IMR-90 (cell line): ENCODE measurements around the gene PCDHA8. TPM values are rescaled to one million over a fixed set of nuclear protein-coding genes. Genes with fewer than 3 reads are reported as not detected.
A peak's percentile ranks its signal among the peaks of the same experiment; 100 is the strongest.

Experiments
- ATAC-seq: fragments of 200-7000 bp; cut with Tn5 transposase; 2 replicates; pipeline ENCODE4 v1.9.1; 2020; ENCODE audit warnings: low read depth, mild to moderate bottlenecking, moderate library complexity
- Bru-seq: library from RNA; stranded (reverse); fragments of 400-500 nt; gene quantifications from one replicate; lab custom pipeline; 2021; lab: Mats Ljungman, UMichigan
- BruChase-seq, 2 experiments: library from RNA; stranded (reverse); fragments of 400-500 nt; gene quantifications; one replicate each; lab custom pipeline; 2021; lab: Mats Ljungman, UMichigan
- BruUV-seq: library from RNA; stranded (reverse); fragments of 400-500 nt; replicated peaks from 2 replicates; lab custom pipeline; 2021; lab: Mats Ljungman, UMichigan
- CTCF ChIA-PET: fragments of 300-600 bp; formaldehyde crosslinking; extraction: SDS; loops from one replicate; lab custom pipeline; 2021; ENCODE audit warnings: antibody characterized with exemption; lab: Yijun Ruan, JAX
- POLR2A ChIA-PET: fragments of 300-600 bp; sonication (Branson Sonifier 250); formaldehyde crosslinking; loops from one replicate; lab custom pipeline; 2022; ENCODE audit warnings: antibody characterized with exemption; ENCODE audit not compliant: unreplicated experiment; lab: Charles Lee
- DNase-seq: peaks from one replicate; pipeline ENCODE4 v3.0.0; 2013
- H2AFZ ChIP-seq: replicated peaks from 2 replicates; pipeline ENCODE3; 2013; ENCODE audit warnings: low read length, mild to moderate bottlenecking; ENCODE audit not compliant: poor library complexity
- H2AK5ac ChIP-seq: 2 replicates; pipeline ENCODE4 v1.6.1; 2013; ENCODE audit warnings: low read depth, low read length, inconsistent platforms
- H2AK9ac ChIP-seq: replicated peaks from 2 replicates; pipeline ENCODE3; 2013; ENCODE audit warnings: mild to moderate bottlenecking, low read depth, low read length, moderate library complexity; ENCODE audit not compliant: poor library complexity
- H2BK120ac ChIP-seq: 2 replicates; pipeline ENCODE4 v1.6.1; 2013; ENCODE audit warnings: low read depth, low read length, inconsistent platforms
- H2BK15ac ChIP-seq: 3 replicates; pipeline ENCODE4 v1.6.1; 2013; ENCODE audit warnings: low read depth, low read length, inconsistent platforms
- H2BK20ac ChIP-seq: 2 replicates; pipeline ENCODE4 v1.6.1; 2013; ENCODE audit warnings: low read depth, mild to moderate bottlenecking, inconsistent platforms, low read length, moderate library complexity
- H2BK5ac ChIP-seq: 2 replicates; pipeline ENCODE4 v1.6.1; 2013; ENCODE audit warnings: mild to moderate bottlenecking, low read depth, low read length, inconsistent platforms; ENCODE audit not compliant: poor library complexity, severe bottlenecking
- H3K14ac ChIP-seq: replicated peaks from 2 replicates; pipeline ENCODE4 v1.6.1; 2013; ENCODE audit warnings: low read depth, low read length, inconsistent platforms
- H3K18ac ChIP-seq: 2 replicates; pipeline ENCODE4 v1.6.1; 2013; ENCODE audit warnings: low read depth, low read length, control low read depth
- H3K23ac ChIP-seq: 2 replicates; pipeline ENCODE4 v1.6.1; 2013; ENCODE audit warnings: low read depth, low read length, inconsistent platforms
- H3K27ac ChIP-seq: 2 replicates; pipeline ENCODE4 v1.5.1; 2013; ENCODE audit warnings: mild to moderate bottlenecking, control low read depth, low read length; ENCODE audit not compliant: insufficient read depth
- H3K27me3 ChIP-seq: 2 replicates; pipeline ENCODE4 v1.6.1; 2013; ENCODE audit warnings: low read length; ENCODE audit not compliant: control insufficient read depth, insufficient read depth
- H3K36me3 ChIP-seq: 2 replicates; pipeline ENCODE4 v1.6.1; 2013; ENCODE audit warnings: low read length, mixed read lengths; ENCODE audit not compliant: control insufficient read depth, insufficient read depth
- H3K4ac ChIP-seq: 2 replicates; pipeline ENCODE4 v1.6.1; 2013; ENCODE audit warnings: low read depth, low read length, inconsistent platforms
- H3K4me1 ChIP-seq: 2 replicates; pipeline ENCODE4 v1.6.1; 2013; ENCODE audit warnings: low read length, mixed read lengths; ENCODE audit not compliant: control insufficient read depth, insufficient read depth
- H3K4me2 ChIP-seq: 2 replicates; pipeline ENCODE4 v1.6.1; 2013; ENCODE audit warnings: low read depth, mild to moderate bottlenecking, control low read depth, low read length, moderate library complexity
- H3K4me3 ChIP-seq: 2 replicates; pipeline ENCODE4 v1.5.1; 2013; ENCODE audit warnings: low read depth, mild to moderate bottlenecking, control low read depth, low read length, moderate library complexity; ENCODE audit not compliant: insufficient read depth
- H3K56ac ChIP-seq: 2 replicates; pipeline ENCODE4 v1.6.1; 2013; ENCODE audit warnings: low read length, inconsistent platforms; ENCODE audit not compliant: insufficient read depth; ENCODE audit errors: extremely low read depth
- H3K79me1 ChIP-seq, 2 experiments: 2 replicates each; pipeline ENCODE4 v1.6.1; 2013; ENCODE audit warnings: low read length in 2 of 2, inconsistent platforms in 1 of 2, low read depth in 1 of 2
- H3K9ac ChIP-seq: 2 replicates; pipeline ENCODE4 v1.6.1; 2013; ENCODE audit warnings: low read depth, low read length, control low read depth
- H3K9me1 ChIP-seq: 2 replicates; pipeline ENCODE4 v1.6.1; 2013; ENCODE audit warnings: low read length, inconsistent platforms; ENCODE audit not compliant: insufficient read depth
- H3K9me3 ChIP-seq: 2 replicates; pipeline ENCODE4 v1.6.1; 2013; ENCODE audit warnings: low read length; ENCODE audit not compliant: control insufficient read depth, insufficient read depth
- H4K20me1 ChIP-seq: 2 replicates; pipeline ENCODE4 v1.6.1; 2013; ENCODE audit warnings: low read length, inconsistent platforms; ENCODE audit not compliant: insufficient read depth
- H4K5ac ChIP-seq: 2 replicates; pipeline ENCODE4 v1.6.1; 2013; ENCODE audit warnings: mild to moderate bottlenecking, low read depth, low read length, control low read depth
- H4K8ac ChIP-seq, 2 experiments: 2 replicates each; pipeline ENCODE4 v1.6.1; 2013; ENCODE audit warnings: low read depth in 2 of 2, low read length in 2 of 2, control low read depth in 1 of 2, inconsistent platforms in 1 of 2
- H4K91ac ChIP-seq: 2 replicates; pipeline ENCODE4 v1.6.1; 2013; ENCODE audit warnings: low read depth, low read length, inconsistent platforms; ENCODE audit not compliant: insufficient read depth
- CEBPB ChIP-seq: IDR thresholded peaks from 2 replicates; pipeline ENCODE4 v1.6.1; 2012; ENCODE audit warnings: low read depth, low read length, improper control_type of control experiment
- CHD1 ChIP-seq: IDR thresholded peaks from 2 replicates; pipeline ENCODE4 v1.6.1; 2012; ENCODE audit warnings: low read depth, low read length, improper control_type of control experiment
- POLR2A ChIP-seq: IDR thresholded peaks from 2 replicates; pipeline ENCODE4 v1.6.1; 2012; ENCODE audit warnings: mild to moderate bottlenecking, low read depth, low read length
- RFX5 ChIP-seq: IDR thresholded peaks from 2 replicates; pipeline ENCODE4 v1.8.0; 2012; ENCODE audit warnings: low read depth, mild to moderate bottlenecking, low read length, moderate library complexity
- WGBS, 2 experiments: methylation state at CpG; one replicate each; pipeline versions ENCODE4 v1.1.5 to v1.1.7; 2013; ENCODE audit warnings: missing lambda C conversion rate in 2 of 2; ENCODE audit not compliant: insufficient read length in 1 of 2; ENCODE audit errors: extremely low coverage in 2 of 2; 5-methylcytosine and 5-hydroxymethylcytosine counted together
- dilution Hi-C: fragments of 300-500 bp; cut with HindIII; formaldehyde crosslinking; loops from one replicate; pipeline ENCODE4 v1.14.3; 2018; ENCODE audit warnings: low sequenced_read_pairs; ENCODE audit not compliant: unreplicated experiment
- in situ Hi-C: fragments of 300-500 bp; cut with MboI; formaldehyde crosslinking; loops from 3 replicates; pipeline ENCODE4 v1.14.3; 2019; ENCODE audit warnings: low sequenced_read_pairs, inconsistent platforms, mixed read lengths
- intact Hi-C: fragments of 100-400 bp; cut with micrococcal nuclease; formaldehyde crosslinking; loops from 2 replicates; pipeline ENCODE4 v1.10.0; 2022
- long read RNA-seq: library from polyadenylated mRNA; unstranded; transcript quantifications from one replicate; pipeline ENCODE4 v2.0.0, GENCODE V29; 2021; ENCODE audit not compliant: unreplicated experiment
- polyA plus RNA-seq, 3 experiments: library from polyadenylated mRNA; depleted of rRNA; stranded (reverse); fragments of >200 nt; gene quantifications; 2 replicates each; pipeline ENCODE4 v1.2.3, GENCODE V29; 2012; ENCODE audit warnings: low replicate concordance in 1 of 3
- total RNA-seq: library from RNA; depleted of rRNA; stranded (reverse); fragments of >200 nt; gene quantifications from 2 replicates; pipeline ENCODE4 v1.2.3, GENCODE V29; 2012; rRNA removed
- TF ChIP-seq, protein P1 (sequence below): conservative IDR thresholded peaks from 2 replicates; pipeline ENCODE4 v1.5.1; 2012; ENCODE audit warnings: mild to moderate bottlenecking, low read depth, low read length, improper control_type of control experiment
- TF ChIP-seq, protein P2 (sequence below): fragments of 150-350 bp; IDR thresholded peaks from 2 replicates; pipeline ENCODE4 v1.6.1; 2016; ENCODE audit warnings: low read depth, mild to moderate bottlenecking, low read length, moderate library complexity, borderline replicate concordance

The PCDHA8 gene, protein sequence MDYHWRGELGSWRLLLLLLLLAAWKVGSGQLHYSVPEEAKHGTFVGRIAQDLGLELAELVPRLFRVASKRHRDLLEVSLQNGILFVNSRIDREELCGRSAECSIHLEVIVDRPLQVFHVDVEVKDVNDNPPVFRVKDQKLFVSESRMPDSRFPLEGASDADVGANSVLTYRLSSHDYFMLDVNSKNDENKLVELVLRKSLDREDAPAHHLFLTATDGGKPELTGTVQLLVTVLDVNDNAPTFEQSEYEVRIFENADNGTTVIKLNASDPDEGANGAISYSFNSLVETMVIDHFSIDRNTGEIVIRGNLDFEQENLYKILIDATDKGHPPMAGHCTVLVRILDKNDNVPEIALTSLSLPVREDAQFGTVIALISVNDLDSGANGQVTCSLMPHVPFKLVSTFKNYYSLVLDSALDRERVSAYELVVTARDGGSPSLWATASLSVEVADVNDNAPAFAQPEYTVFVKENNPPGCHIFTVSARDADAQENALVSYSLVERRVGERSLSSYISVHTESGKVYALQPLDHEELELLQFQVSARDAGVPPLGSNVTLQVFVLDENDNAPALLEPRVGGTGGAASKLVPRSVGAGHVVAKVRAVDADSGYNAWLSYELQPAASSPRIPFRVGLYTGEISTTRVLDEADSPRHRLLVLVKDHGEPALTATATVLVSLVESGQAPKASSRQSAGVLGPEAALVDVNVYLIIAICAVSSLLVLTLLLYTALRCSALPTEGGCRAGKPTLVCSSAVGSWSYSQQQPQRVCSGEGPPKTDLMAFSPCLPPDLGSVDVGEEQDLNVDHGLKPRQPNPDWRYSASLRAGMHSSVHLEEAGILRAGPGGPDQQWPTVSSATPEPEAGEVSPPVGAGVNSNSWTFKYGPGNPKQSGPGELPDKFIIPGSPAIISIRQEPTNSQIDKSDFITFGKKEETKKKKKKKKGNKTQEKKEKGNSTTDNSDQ
- total RNA-seq, result under 0.01 TPM in 1 of 2 replicates, not detected in the other
- polyA plus RNA-seq (2012; rRNA removed), result 0.02 TPM in 1 of 2 replicates, not detected in the other
- polyA plus RNA-seq (2012; cell fraction: cytosol; rRNA removed), result 0.01 TPM in 1 of 2 replicates, not detected in the other
- polyA plus RNA-seq (2012; cell fraction: nucleus; rRNA removed; ENCODE audit: low replicate concordance), result 0.03 TPM in 2 replicates
- Bru-seq, nascent RNA, result not detected
- BruChase-seq, experiment 1, labeled RNA remaining after a 6-hour chase, result percentile 20 among the genes with signal in this experiment
- BruChase-seq, experiment 2, labeled RNA remaining after a 2-hour chase, result percentile 16 among the genes with signal in this experiment
- long read RNA-seq, result 0 reads

DNA sequence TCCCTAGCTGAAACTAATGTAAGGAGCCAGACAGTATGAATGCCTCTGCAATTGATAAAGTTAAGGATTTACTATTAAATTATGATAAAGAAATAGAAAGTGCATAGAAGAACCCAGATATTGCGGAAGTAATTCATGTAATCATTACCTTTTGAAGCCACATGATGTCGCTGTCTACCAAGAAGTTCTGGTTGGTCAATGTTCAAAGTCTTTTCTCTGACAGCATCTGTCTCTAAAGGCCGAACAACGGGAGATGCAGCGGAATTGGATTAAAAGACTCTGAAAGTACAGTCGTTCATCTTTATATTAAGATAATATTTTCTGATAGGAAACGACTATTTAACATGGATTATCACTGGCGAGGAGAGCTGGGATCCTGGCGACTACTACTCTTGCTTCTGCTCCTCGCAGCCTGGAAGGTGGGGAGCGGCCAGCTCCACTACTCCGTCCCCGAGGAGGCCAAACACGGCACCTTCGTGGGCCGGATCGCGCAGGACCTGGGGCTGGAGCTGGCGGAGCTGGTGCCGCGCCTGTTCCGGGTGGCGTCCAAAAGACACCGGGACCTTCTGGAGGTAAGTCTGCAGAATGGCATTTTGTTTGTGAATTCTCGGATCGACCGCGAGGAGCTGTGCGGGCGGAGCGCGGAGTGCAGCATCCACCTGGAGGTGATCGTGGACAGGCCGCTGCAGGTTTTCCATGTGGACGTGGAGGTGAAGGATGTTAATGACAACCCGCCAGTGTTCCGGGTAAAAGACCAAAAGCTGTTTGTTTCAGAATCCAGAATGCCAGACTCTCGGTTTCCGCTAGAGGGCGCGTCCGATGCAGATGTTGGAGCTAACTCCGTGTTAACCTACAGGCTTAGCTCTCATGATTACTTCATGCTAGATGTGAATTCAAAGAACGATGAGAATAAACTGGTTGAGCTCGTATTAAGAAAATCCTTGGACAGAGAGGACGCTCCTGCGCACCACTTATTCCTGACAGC is at the start of gene PCDHA8:
PCDHA8 (plus strand) TSS at position 210 of the 985 bp plus-strand sequence; CDS start at position 345, 135 bp downstream.
- H4K20me1 ChIP-seq, result no peaks in the 10 kb centered on the region
- H3K56ac ChIP-seq, result no peak within 1 kb of the TSS
- intact Hi-C loops, result no loop called here
- CTCF ChIA-PET, result no interaction called here
- H3K23ac ChIP-seq, result no peak within 1 kb of the TSS
- no TSS peak for BruUV-seq
- H3K27me3 ChIP-seq, result no peaks in the 10 kb centered on the region
- H3K36me3 ChIP-seq, result no peaks in the 10 kb centered on the region
- ATAC-seq (no peak), DNase-seq (no peak)
- no peak within 1 kb of the TSS for H2AK9ac ChIP-seq
- no peak within 1 kb of the TSS for H3K18ac ChIP-seq
- H2BK15ac ChIP-seq, result no peak within 1 kb of the TSS
- WGBS, 2 experiments, result 11% methylated on average over 12 of the region's 47 CpGs; no CpG with 5 or more reads in 1 of the 2 experiments
- H3K9ac ChIP-seq, result no peak within 1 kb of the TSS
- no peak within 1 kb of the TSS for H2BK120ac ChIP-seq
- POLR2A ChIA-PET, result no interaction called here
- no peak within 1 kb of the TSS for H3K4ac ChIP-seq
- H2AFZ ChIP-seq, result no peak within 1 kb of the TSS
- H3K4me3 ChIP-seq, result no peak within 1 kb of the TSS
- H4K8ac ChIP-seq, result no peak within 1 kb of the TSS
- no peak within 1 kb of the TSS for H4K5ac ChIP-seq
- in situ Hi-C loops, result no loop called here
- no peak within 1 kb of the TSS for H3K14ac ChIP-seq
- TF ChIP-seq, protein P1, sequence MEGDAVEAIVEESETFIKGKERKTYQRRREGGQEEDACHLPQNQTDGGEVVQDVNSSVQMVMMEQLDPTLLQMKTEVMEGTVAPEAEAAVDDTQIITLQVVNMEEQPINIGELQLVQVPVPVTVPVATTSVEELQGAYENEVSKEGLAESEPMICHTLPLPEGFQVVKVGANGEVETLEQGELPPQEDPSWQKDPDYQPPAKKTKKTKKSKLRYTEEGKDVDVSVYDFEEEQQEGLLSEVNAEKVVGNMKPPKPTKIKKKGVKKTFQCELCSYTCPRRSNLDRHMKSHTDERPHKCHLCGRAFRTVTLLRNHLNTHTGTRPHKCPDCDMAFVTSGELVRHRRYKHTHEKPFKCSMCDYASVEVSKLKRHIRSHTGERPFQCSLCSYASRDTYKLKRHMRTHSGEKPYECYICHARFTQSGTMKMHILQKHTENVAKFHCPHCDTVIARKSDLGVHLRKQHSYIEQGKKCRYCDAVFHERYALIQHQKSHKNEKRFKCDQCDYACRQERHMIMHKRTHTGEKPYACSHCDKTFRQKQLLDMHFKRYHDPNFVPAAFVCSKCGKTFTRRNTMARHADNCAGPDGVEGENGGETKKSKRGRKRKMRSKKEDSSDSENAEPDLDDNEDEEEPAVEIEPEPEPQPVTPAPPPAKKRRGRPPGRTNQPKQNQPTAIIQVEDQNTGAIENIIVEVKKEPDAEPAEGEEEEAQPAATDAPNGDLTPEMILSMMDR, result 0 out of 2 replicates have a peak, but pooled peaks have one; percentile 1
- TF ChIP-seq, protein P2, sequence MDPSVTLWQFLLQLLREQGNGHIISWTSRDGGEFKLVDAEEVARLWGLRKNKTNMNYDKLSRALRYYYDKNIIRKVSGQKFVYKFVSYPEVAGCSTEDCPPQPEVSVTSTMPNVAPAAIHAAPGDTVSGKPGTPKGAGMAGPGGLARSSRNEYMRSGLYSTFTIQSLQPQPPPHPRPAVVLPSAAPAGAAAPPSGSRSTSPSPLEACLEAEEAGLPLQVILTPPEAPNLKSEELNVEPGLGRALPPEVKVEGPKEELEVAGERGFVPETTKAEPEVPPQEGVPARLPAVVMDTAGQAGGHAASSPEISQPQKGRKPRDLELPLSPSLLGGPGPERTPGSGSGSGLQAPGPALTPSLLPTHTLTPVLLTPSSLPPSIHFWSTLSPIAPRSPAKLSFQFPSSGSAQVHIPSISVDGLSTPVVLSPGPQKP, result no peak
- TF ChIP-seq RFX5 (no peak), CEBPB (no peak), CHD1 (no peak), POLR2A (no peak)
- peaks cover 17% of the 10 kb centered on the region for H3K9me3 ChIP-seq
- dilution Hi-C loops, result no loop called here
- H3K9me1 ChIP-seq, result no peaks in the 10 kb centered on the region
- H3K79me1 ChIP-seq, result no peaks in the 10 kb centered on the region
- H3K27ac ChIP-seq, result no peak within 1 kb of the TSS
- H3K4me1 ChIP-seq, result no peaks in the 10 kb centered on the region
- no peak within 1 kb of the TSS for H2BK20ac ChIP-seq
- H4K91ac ChIP-seq, result no peak within 1 kb of the TSS
- no peak within 1 kb of the TSS for H2AK5ac ChIP-seq
- H2BK5ac ChIP-seq, result no peak within 1 kb of the TSS
- H3K4me2 ChIP-seq, result no peak within 1 kb of the TSS
